Right atrium auricular region (tissue), 2 donors: ENCODE data around the gene WNT2B. TPM values are rescaled to one million over a fixed set of nuclear protein-coding genes. Genes with fewer than 3 reads are reported as not detected.
A peak's percentile ranks its signal among the peaks of the same experiment; 100 is the strongest.

Source experiments
- DNase-seq: peaks from one replicate; pipeline ENCODE4 v3.0.0-alpha.2; 2019; ENCODE audit warnings: low spot score
- H3K27ac ChIP-seq, 2 donors: fragments of 200-600 bp; sonication (generic); 1 replicate in 1 of 2; 2 replicates in 1 of 2; pipeline ENCODE4 v1.5.1; 2016 to 2019
- H3K27me3 ChIP-seq, 2 donors: fragments of 200-600 bp; sonication (generic); one replicate each; pipeline versions ENCODE4 v1.5.1 to v1.6.0; 2017 to 2019
- H3K36me3 ChIP-seq: fragments of 200-600 bp; sonication (generic); one replicate; pipeline ENCODE4 v1.5.1; 2016
- H3K4me1 ChIP-seq, 2 donors: fragments of 200-600 bp; sonication (generic); one replicate each; pipeline versions ENCODE4 v1.5.1 to v1.6.0; 2017 to 2019
- H3K4me3 ChIP-seq, 2 donors: fragments of 200-600 bp; sonication (generic); 1 replicate in 1 of 2; 2 replicates in 1 of 2; pipeline ENCODE4 v1.5.1; 2017 to 2019; ENCODE audit warnings: mild to moderate bottlenecking in 1 of 2, moderate library complexity in 1 of 2
- H3K9me3 ChIP-seq, 2 donors: fragments of 200-600 bp; sonication (generic); one replicate each; pipeline ENCODE4 v1.5.1; 2019
- CTCF ChIP-seq, 2 donors: fragments of 200-600 bp; sonication (generic); IDR thresholded peaks; one replicate each; pipeline ENCODE4 v1.5.1; 2019; ENCODE audit warnings: antibody characterized with exemption in 2 of 2
- total RNA-seq, 2 donors: library from RNA; depleted of rRNA; stranded (reverse); fragments of >200 nt; gene quantifications; one replicate each; pipeline ENCODE4 v1.1.0, GENCODE V29; 2016

WNT2B gene
- total RNA-seq, 2 donors from 2014 or later, result 4.8 to 18.6 TPM

- no peak for TF ChIP-seq CTCF (IDR thresholded peaks at IDR 0.05)
- no peaks in the 10 kb centered on the region for H3K9me3 ChIP-seq
- no peaks in the 10 kb centered on the region for H3K27me3 ChIP-seq
- no peak for DNase-seq
- H3K4me3 ChIP-seq, result no peak overlapping the region
- peaks cover 20% of the 10 kb centered on the region for H3K36me3 ChIP-seq
- H3K27ac ChIP-seq, result no peak overlapping the region
- H3K4me1 ChIP-seq, result peaks cover 0 to 25% of the 10 kb centered on the region in 2 donors
Measured at GRCh38 chr1:112540226-112540794, 31.5 kb downstream of the WNT2B start.

- no peak for DNase-seq
- H3K9me3 ChIP-seq, result no peaks in the 10 kb centered on the region
- H3K27me3 ChIP-seq, result no peaks in the 10 kb centered on the region
- no peak for TF ChIP-seq CTCF (IDR thresholded peaks at IDR 0.05)
- no peak overlapping the region for H3K4me3 ChIP-seq
- H3K4me1 ChIP-seq, result peaks cover 0 to 25% of the 10 kb centered on the region in 2 donors
- peaks cover 20% of the 10 kb centered on the region for H3K36me3 ChIP-seq
- no peak overlapping the region for H3K27ac ChIP-seq
Measured at GRCh38 chr1:112541299-112541698, 32.5 kb downstream of the WNT2B start.

GRCh38 chr1:112542206-112542973 is 33.6 kb downstream of the WNT2B start:
- Histone ChIP-seq H3K4me3 (no peak overlapping the region), H3K27me3 (no peaks in the 10 kb centered on the region), H3K9me3 (no peaks in the 10 kb centered on the region), H3K27ac (no peak overlapping the region), H3K36me3 (peaks cover 20% of the 10 kb centered on the region), H3K4me1 (peaks cover 0 to 17% of the 10 kb centered on the region in 2 donors)
- no peak for DNase-seq
- no peak for TF ChIP-seq CTCF (IDR thresholded peaks at IDR 0.05)

- H3K27me3 ChIP-seq, result no peaks in the 10 kb centered on the region
- H3K4me3 ChIP-seq, result no peak overlapping the region
- DNase-seq, result no peak
- peaks cover 0 to 10% of the 10 kb centered on the region in 2 donors for H3K4me1 ChIP-seq
- peak overlapping the region; percentile 26 to 55 for H3K27ac ChIP-seq
- TF ChIP-seq CTCF (IDR thresholded peaks at IDR 0.05), result no peak
- H3K9me3 ChIP-seq, result no peaks in the 10 kb centered on the region
- H3K36me3 ChIP-seq, result peaks cover 20% of the 10 kb centered on the region
Measured at GRCh38 chr1:112544011-112544688, 35.4 kb downstream of the WNT2B start.

GRCh38 chr1:112544751-112545150 is 36.0 kb downstream of the WNT2B start:
- Histone ChIP-seq H3K27ac (peak overlapping the region; percentile 26 to 55), H3K36me3 (peaks cover 18% of the 10 kb centered on the region), H3K27me3 (no peaks in the 10 kb centered on the region), H3K4me3 (no peak overlapping the region), H3K9me3 (no peaks in the 10 kb centered on the region), H3K4me1 (peaks cover 0 to 9% of the 10 kb centered on the region in 2 donors)
- no peak for TF ChIP-seq CTCF (IDR thresholded peaks at IDR 0.05)
- DNase-seq, result no peak
